ENCODE data around the gene JMJD1C.

The JMJD1C gene

DNA sequence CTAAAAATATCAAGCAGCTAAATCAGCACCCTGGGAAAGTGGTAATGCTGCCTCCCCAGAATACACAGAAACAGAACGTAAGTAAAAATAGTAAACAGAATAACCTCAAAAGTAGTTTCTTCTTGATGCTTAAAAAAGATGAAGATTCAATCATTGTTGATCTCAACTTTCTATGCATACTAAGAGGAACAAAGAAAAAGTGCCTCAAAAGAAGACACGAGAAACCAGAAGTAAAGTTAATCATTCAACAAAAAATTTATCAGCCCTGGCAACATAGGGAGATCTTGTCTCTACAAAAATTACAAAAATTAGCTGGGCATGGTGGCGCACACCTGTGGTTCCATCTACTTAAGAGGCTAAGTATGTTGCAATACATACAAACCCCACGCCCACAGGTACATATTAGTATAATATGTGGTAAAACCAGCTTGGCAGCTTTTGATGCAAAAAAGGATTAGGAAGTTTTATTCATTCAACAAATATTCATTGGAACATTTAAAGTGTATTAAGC, 179.0 kb downstream of the JMJD1C start:
- ChIA-PET CTCF (interaction anchor here (1.0 kb wide), 1 partner anchor 14 kb away, joined by 4 read pairs; no protein-coding TSS in a partner anchor), POLR2A (interaction anchor here (1.6 kb wide), 1 partner anchor 18 kb away, joined by 3 read pairs; no protein-coding TSS in a partner anchor)

More for the DNA sequence above, 179.0 kb downstream of the JMJD1C start:
- Histone ChIP-seq H3K4me3 (ENCODE audit: low read depth, low read length) (no peak overlapping the region), H3K36me3 (ENCODE audit: control insufficient read depth in 2 of 2, insufficient read depth in 1 of 2, low read length in 2 of 2) (no peaks in the 10 kb centered on the region; a peak in 1 of 3 replicates), H3K4me1 (ENCODE audit: control insufficient read depth, insufficient read depth, low read length) (no peaks in the 10 kb centered on the region), H3K9me3 (ENCODE audit: control insufficient read depth, insufficient read depth, low read depth, low read length) (no peaks in the 10 kb centered on the region), H3K27ac (ENCODE audit: extremely low read depth, low read depth, low read length) (no peak overlapping the region)
- TF ChIP-seq, protein P1, sequence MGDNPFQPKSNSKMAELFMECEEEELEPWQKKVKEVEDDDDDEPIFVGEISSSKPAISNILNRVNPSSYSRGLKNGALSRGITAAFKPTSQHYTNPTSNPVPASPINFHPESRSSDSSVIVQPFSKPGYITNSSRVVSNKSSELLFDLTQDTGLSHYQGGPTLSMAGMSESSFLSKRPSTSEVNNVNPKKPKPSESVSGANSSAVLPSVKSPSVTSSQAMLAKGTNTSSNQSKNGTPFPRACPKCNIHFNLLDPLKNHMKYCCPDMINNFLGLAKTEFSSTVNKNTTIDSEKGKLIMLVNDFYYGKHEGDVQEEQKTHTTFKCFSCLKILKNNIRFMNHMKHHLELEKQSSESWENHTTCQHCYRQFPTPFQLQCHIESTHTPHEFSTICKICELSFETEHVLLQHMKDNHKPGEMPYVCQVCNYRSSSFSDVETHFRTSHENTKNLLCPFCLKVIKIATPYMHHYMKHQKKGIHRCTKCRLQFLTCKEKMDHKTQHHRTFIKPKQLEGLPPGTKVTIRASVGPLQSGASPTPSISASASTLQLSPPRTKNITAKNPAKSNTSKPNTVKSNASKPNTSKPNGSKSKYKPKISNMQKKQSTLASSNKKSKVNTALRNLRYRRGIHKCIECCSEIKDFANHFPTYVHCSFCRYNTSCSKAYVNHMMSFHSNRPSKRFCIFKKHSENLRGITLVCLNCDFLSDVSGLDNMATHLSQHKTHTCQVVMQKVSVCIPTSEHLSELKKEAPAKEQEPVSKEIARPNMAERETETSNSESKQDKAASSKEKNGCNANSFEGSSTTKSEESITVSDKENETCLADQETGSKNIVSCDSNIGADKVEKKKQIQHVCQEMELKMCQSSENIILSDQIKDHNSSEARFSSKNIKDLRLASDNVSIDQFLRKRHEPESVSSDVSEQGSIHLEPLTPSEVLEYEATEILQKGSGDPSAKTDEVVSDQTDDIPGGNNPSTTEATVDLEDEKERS (tag by site-specific recombination; IDR thresholded peaks at IDR 0.05) = no peak
- TF ChIP-seq ZNF670 (tag by site-specific recombination; IDR thresholded peaks at IDR 0.05; ENCODE audit: low read depth) (no peak), ZNF202 (tag by site-specific recombination; IDR thresholded peaks at IDR 0.05; ENCODE audit: borderline replicate concordance) (no peak), SP2 (tag by site-specific recombination; IDR thresholded peaks at IDR 0.05) (no peak), SALL2 (tag by site-specific recombination; IDR thresholded peaks at IDR 0.05; ENCODE audit: borderline replicate concordance) (no peak)
- TF ChIP-seq, protein P2, sequence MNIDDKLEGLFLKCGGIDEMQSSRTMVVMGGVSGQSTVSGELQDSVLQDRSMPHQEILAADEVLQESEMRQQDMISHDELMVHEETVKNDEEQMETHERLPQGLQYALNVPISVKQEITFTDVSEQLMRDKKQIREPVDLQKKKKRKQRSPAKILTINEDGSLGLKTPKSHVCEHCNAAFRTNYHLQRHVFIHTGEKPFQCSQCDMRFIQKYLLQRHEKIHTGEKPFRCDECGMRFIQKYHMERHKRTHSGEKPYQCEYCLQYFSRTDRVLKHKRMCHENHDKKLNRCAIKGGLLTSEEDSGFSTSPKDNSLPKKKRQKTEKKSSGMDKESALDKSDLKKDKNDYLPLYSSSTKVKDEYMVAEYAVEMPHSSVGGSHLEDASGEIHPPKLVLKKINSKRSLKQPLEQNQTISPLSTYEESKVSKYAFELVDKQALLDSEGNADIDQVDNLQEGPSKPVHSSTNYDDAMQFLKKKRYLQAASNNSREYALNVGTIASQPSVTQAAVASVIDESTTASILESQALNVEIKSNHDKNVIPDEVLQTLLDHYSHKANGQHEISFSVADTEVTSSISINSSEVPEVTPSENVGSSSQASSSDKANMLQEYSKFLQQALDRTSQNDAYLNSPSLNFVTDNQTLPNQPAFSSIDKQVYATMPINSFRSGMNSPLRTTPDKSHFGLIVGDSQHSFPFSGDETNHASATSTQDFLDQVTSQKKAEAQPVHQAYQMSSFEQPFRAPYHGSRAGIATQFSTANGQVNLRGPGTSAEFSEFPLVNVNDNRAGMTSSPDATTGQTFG (tag by site-specific recombination; IDR thresholded peaks at IDR 0.05; ENCODE audit: borderline replicate concordance) = no peak
- TF ChIP-seq, protein P3, sequence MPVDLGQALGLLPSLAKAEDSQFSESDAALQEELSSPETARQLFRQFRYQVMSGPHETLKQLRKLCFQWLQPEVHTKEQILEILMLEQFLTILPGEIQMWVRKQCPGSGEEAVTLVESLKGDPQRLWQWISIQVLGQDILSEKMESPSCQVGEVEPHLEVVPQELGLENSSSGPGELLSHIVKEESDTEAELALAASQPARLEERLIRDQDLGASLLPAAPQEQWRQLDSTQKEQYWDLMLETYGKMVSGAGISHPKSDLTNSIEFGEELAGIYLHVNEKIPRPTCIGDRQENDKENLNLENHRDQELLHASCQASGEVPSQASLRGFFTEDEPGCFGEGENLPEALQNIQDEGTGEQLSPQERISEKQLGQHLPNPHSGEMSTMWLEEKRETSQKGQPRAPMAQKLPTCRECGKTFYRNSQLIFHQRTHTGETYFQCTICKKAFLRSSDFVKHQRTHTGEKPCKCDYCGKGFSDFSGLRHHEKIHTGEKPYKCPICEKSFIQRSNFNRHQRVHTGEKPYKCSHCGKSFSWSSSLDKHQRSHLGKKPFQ (tag by site-specific recombination; IDR thresholded peaks at IDR 0.05) = no peak
- TF ChIP-seq, protein P4, sequence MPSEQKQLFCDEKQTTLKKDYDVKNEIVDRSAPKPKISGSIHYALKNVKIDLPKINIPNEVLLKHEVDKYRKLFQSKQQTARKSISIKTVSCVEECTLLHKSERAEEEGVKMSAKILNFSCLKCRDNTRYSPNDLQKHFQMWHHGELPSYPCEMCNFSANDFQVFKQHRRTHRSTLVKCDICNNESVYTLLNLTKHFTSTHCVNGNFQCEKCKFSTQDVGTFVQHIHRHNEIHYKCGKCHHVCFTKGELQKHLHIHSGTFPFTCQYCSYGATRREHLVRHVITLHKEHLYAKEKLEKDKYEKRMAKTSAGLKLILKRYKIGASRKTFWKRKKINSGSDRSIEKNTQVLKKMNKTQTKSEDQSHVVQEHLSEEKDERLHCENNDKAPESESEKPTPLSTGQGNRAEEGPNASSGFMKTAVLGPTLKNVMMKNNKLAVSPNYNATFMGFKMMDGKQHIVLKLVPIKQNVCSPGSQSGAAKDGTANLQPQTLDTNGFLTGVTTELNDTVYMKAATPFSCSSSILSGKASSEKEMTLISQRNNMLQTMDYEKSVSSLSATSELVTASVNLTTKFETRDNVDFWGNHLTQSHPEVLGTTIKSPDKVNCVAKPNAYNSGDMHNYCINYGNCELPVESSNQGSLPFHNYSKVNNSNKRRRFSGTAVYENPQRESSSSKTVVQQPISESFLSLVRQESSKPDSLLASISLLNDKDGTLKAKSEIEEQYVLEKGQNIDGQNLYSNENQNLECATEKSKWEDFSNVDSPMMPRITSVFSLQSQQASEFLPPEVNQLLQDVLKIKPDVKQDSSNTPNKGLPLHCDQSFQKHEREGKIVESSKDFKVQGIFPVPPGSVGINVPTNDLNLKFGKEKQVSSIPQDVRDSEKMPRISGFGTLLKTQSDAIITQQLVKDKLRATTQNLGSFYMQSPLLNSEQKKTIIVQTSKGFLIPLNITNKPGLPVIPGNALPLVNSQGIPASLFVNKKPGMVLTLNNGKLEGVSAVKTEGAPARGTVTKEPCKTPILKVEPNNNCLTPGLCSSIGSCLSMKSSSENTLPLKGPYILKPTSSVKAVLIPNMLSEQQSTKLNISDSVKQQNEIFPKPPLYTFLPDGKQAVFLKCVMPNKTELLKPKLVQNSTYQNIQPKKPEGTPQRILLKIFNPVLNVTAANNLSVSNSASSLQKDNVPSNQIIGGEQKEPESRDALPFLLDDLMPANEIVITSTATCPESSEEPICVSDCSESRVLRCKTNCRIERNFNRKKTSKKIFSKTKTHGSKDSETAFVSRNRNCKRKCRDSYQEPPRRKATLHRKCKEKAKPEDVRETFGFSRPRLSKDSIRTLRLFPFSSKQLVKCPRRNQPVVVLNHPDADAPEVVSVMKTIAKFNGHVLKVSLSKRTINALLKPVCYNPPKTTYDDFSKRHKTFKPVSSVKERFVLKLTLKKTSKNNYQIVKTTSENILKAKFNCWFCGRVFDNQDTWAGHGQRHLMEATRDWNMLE (tag by site-specific recombination; conservative IDR thresholded peaks at IDR 0.05; ENCODE audit: low read depth) = no peak

Measured in HEK293 (cell line).